ENCODE results near the gene PICALM.

DNA sequence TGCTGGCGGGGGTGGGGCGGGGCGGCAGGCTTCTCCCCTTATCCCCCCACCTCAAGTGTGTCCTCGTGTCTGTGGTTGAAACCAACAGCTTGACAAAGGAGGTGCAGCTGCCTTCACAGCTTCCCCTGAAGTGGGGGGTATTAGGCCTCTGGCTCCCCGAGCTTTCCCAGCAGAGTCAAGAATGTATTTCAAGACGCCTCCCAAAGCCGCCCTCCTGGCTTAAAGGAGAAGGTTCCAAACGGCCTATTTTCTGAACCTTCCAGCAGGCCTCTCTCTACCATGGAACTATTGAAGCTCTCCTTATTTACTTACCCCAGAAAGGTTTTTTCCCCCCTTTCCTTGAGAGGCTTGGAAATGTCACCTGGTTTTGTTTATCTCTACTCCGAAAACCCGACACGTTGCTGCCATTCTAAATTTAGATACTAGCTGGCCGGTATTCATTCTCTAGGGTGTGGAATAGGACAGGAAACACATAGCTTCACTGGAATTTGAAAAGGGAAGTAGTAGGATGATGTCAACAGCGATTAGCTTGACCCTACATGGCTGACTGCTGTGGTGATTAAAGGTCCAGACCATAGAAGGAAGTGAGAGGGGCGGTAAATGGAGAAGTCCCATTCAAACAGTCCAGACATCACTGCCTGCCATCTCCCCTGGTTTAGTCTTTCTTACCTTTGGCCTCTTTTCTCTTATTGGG, 671 bp upstream of the PICALM start:
- TF ChIP-seq, protein P1, sequence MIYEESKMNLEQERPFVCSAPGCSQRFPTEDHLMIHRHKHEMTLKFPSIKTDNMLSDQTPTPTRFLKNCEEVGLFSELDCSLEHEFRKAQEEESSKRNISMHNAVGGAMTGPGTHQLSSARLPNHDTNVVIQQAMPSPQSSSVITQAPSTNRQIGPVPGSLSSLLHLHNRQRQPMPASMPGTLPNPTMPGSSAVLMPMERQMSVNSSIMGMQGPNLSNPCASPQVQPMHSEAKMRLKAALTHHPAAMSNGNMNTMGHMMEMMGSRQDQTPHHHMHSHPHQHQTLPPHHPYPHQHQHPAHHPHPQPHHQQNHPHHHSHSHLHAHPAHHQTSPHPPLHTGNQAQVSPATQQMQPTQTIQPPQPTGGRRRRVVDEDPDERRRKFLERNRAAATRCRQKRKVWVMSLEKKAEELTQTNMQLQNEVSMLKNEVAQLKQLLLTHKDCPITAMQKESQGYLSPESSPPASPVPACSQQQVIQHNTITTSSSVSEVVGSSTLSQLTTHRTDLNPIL (CRISPR knock-in tag; IDR thresholded peaks at IDR 0.05; ENCODE audit: low read depth): no peak
- 0 out of 2 replicates have a peak, but pooled peaks have one; percentile 21 for TF ChIP-seq CSDC2 (CRISPR knock-in tag; IDR thresholded peaks at IDR 0.05)
- no peak for TF ChIP-seq ZFP30 (CRISPR knock-in tag; IDR thresholded peaks at IDR 0.05)
- no peak for TF ChIP-seq ARNTL (CRISPR knock-in tag; IDR thresholded peaks at IDR 0.05; ENCODE audit: borderline replicate concordance, low read depth)

Measured in SK-N-SH treated with all-trans-retinoic acid at 6 μM for 48 hours (cell line).